Hypothalamus (tissue), 51 donors: Measurements from ENCODE around the gene GRID2.

ENCODE experiments used
- DNase-seq, 51 donors: peaks; one replicate each; lab custom pipeline; 2025; lab: John Stamatoyannopoulos, UW

Gene GRID2

GRCh38 chr4:93719552-93719951 is 1415.8 kb downstream of the GRID2 start:
- no peak for DNase-seq

GRCh38 chr4:93722446-93722845 is 1418.7 kb downstream of the GRID2 start:
- no peak for DNase-seq

- no peak for DNase-seq
Observed at GRCh38 chr4:93730251-93730650, 1426.5 kb downstream of the GRID2 start.

GRCh38 chr4:93730760-93731159 is 1427.0 kb downstream of the GRID2 start:
- peak in 2 of 51 donors; percentile 1 to 9 for DNase-seq

GRCh38 chr4:93731456-93731855 is 1427.7 kb downstream of the GRID2 start:
- DNase-seq = peak in 2 of 51 donors; percentile 3 to 8

- no peak for DNase-seq
Observed at GRCh38 chr4:93732509-93732908, 1428.7 kb downstream of the GRID2 start.

GRCh38 chr4:93740890-93741289 is 1437.1 kb downstream of the GRID2 start:
- no peak for DNase-seq

GRCh38 chr4:93743022-93743421 is 1439.3 kb downstream of the GRID2 start:
- DNase-seq = no peak

- DNase-seq = no peak
Observed at GRCh38 chr4:93743635-93744034, 1439.9 kb downstream of the GRID2 start.

- no peak for DNase-seq
Observed at GRCh38 chr4:93744961-93745360, 1441.2 kb downstream of the GRID2 start.

- no peak for DNase-seq
Observed at GRCh38 chr4:93746031-93746430, 1442.3 kb downstream of the GRID2 start.

GRCh38 chr4:93747220-93747619 is 1443.5 kb downstream of the GRID2 start:
- DNase-seq = no peak

- DNase-seq = no peak
Observed at GRCh38 chr4:93748373-93749291, 1444.9 kb downstream of the GRID2 start.

- DNase-seq = no peak
Observed at GRCh38 chr4:93749292-93749761, 1445.6 kb downstream of the GRID2 start.

- DNase-seq = peak in 12 of 51 donors; percentile 1 to 50 (median 6)
Observed at GRCh38 chr4:93751411-93751810, 1447.6 kb downstream of the GRID2 start.

- no peak for DNase-seq
Observed at GRCh38 chr4:93756101-93756500, 1452.3 kb downstream of the GRID2 start.

- DNase-seq = no peak
Observed at GRCh38 chr4:93759506-93759905, 1455.7 kb downstream of the GRID2 start.

GRCh38 chr4:93760284-93760683 is 1456.5 kb downstream of the GRID2 start:
- no peak for DNase-seq

GRCh38 chr4:93761286-93761685 is 1457.5 kb downstream of the GRID2 start:
- no peak for DNase-seq

- DNase-seq = peak in 6 of 51 donors; percentile 1 to 68 (median 5)
Observed at GRCh38 chr4:93764639-93765246, 1461.0 kb downstream of the GRID2 start.

GRCh38 chr4:93767917-93768316 is 1464.2 kb downstream of the GRID2 start:
- DNase-seq = no peak

GRCh38 chr4:93770201-93770600 is 1466.4 kb downstream of the GRID2 start:
- DNase-seq = no peak
